Thoracic aorta (tissue), 2 donors: ENCODE measurements around the gene SIPA1L3. TPM values are rescaled to one million over a fixed set of nuclear protein-coding genes. Genes with fewer than 3 reads are reported as not detected.

Experiments used
- ATAC-seq: fragments of 150-250 bp; one replicate; pipeline ENCODE4 v1.8.0; 2017; ENCODE audit warnings: low read depth; ENCODE audit not compliant: insufficient number of reproducible peaks, low FRiP score
- DNase-seq: peaks from one replicate; pipeline ENCODE4 v3.0.0-alpha.2; 2020; ENCODE audit warnings: low spot score
- H3K27ac ChIP-seq, 2 donors: fragments of 200-600 bp; sonication (generic); 1 replicate in 1 of 2; 2 replicates in 1 of 2; pipeline ENCODE4 v1.5.1; 2016; ENCODE audit warnings: mild to moderate bottlenecking in 2 of 2, moderate library complexity in 2 of 2
- H3K27me3 ChIP-seq: fragments of 200-600 bp; sonication (generic); replicated peaks from 2 replicates; pipeline ENCODE4 v1.6.0; 2016; ENCODE audit warnings: mild to moderate bottlenecking; ENCODE audit not compliant: insufficient read depth
- H3K36me3 ChIP-seq: fragments of 200-600 bp; sonication (generic); one replicate; pipeline ENCODE4 v1.5.1; 2016
- H3K4me1 ChIP-seq, 2 donors: fragments of 200-600 bp; sonication (generic); 1 replicate in 1 of 2; 2 replicates in 1 of 2; pipeline versions ENCODE4 v1.5.1 to v1.6.0; 2016; ENCODE audit warnings: low read depth in 2 of 2, mild to moderate bottlenecking in 1 of 2; ENCODE audit not compliant: control insufficient read depth in 1 of 2
- H3K4me3 ChIP-seq: fragments of 200-600 bp; sonication (generic); 2 replicates; pipeline ENCODE4 v1.5.1; 2016; ENCODE audit warnings: mild to moderate bottlenecking
- H3K9me3 ChIP-seq: fragments of 200-600 bp; sonication (generic); 2 replicates; pipeline ENCODE4 v1.5.1; 2016
- CTCF ChIP-seq: fragments of 200-600 bp; sonication (generic); IDR thresholded peaks from one replicate; pipeline ENCODE4 v1.5.1; 2019; ENCODE audit warnings: antibody characterized with exemption
- total RNA-seq, 2 donors: library from RNA; depleted of rRNA; stranded (reverse); fragments of >200 nt; gene quantifications; one replicate each; pipeline versions ENCODE4 v1.1.0 to v1.2.3, GENCODE V29; 2016

Gene SIPA1L3
- total RNA-seq, 2 donors from 2014 or later: 14.5 to 39.4 TPM

- Histone ChIP-seq H3K27me3 (no peaks in the 10 kb centered on the region), H3K4me1 (peaks cover 0 to 6% of the 10 kb centered on the region in 2 donors), H3K27ac (no peak overlapping the region), H3K36me3 (no peaks in the 10 kb centered on the region), H3K4me3 (no peak overlapping the region), H3K9me3 (peaks cover 3% of the 10 kb centered on the region)
- no peak for DNase-seq
- TF ChIP-seq CTCF: no peak
- no peak for ATAC-seq
These were observed 68.8 kb downstream of the SIPA1L3 start for GRCh38 chr19:37975596-37976515.

- ATAC-seq: no peak
- H3K36me3 ChIP-seq: no peaks in the 10 kb centered on the region
- TF ChIP-seq CTCF: no peak
- no peak overlapping the region for H3K27ac ChIP-seq
- DNase-seq: no peak
- H3K27me3 ChIP-seq: no peaks in the 10 kb centered on the region
- no peak overlapping the region for H3K4me3 ChIP-seq
- H3K9me3 ChIP-seq: no peaks in the 10 kb centered on the region
- H3K4me1 ChIP-seq: peaks cover 0 to 6% of the 10 kb centered on the region in 2 donors
These were observed 70.4 kb downstream of the SIPA1L3 start for GRCh38 chr19:37977391-37977790.

- DNase-seq (no peak), ATAC-seq (no peak)
- H3K9me3 ChIP-seq: no peaks in the 10 kb centered on the region
- TF ChIP-seq CTCF: no peak
- no peaks in the 10 kb centered on the region for H3K36me3 ChIP-seq
- peaks cover 0 to 6% of the 10 kb centered on the region in 2 donors for H3K4me1 ChIP-seq
- H3K27me3 ChIP-seq: no peaks in the 10 kb centered on the region
- no peak overlapping the region for H3K4me3 ChIP-seq
- H3K27ac ChIP-seq: no peak overlapping the region
These were observed 71.0 kb downstream of the SIPA1L3 start for GRCh38 chr19:37977992-37978391.

GRCh38 chr19:37979547-37980082 is 72.6 kb downstream of the SIPA1L3 start:
- no peak for DNase-seq
- H3K36me3 ChIP-seq: no peaks in the 10 kb centered on the region
- H3K4me3 ChIP-seq: no peak overlapping the region
- H3K27ac ChIP-seq: no peak overlapping the region
- peaks cover 0 to 6% of the 10 kb centered on the region in 2 donors for H3K4me1 ChIP-seq
- no peaks in the 10 kb centered on the region for H3K9me3 ChIP-seq
- no peaks in the 10 kb centered on the region for H3K27me3 ChIP-seq
- TF ChIP-seq CTCF: no peak
- no peak for ATAC-seq

- H3K9me3 ChIP-seq: no peaks in the 10 kb centered on the region
- no peak for TF ChIP-seq CTCF
- no peaks in the 10 kb centered on the region for H3K27me3 ChIP-seq
- peak overlapping the region in 1 of 2 donors; percentile 5 for H3K27ac ChIP-seq
- no peaks in the 10 kb centered on the region for H3K36me3 ChIP-seq
- H3K4me1 ChIP-seq: peaks cover 0 to 6% of the 10 kb centered on the region in 2 donors
- ATAC-seq (no peak), DNase-seq (no peak)
- no peak overlapping the region for H3K4me3 ChIP-seq
These were observed 73.6 kb downstream of the SIPA1L3 start for GRCh38 chr19:37980419-37981170.
